Measurements from ENCODE around the gene RPL23.
A peak's percentile ranks its signal among the peaks of the same experiment; 100 is the strongest.

RPL23 gene

DNA sequence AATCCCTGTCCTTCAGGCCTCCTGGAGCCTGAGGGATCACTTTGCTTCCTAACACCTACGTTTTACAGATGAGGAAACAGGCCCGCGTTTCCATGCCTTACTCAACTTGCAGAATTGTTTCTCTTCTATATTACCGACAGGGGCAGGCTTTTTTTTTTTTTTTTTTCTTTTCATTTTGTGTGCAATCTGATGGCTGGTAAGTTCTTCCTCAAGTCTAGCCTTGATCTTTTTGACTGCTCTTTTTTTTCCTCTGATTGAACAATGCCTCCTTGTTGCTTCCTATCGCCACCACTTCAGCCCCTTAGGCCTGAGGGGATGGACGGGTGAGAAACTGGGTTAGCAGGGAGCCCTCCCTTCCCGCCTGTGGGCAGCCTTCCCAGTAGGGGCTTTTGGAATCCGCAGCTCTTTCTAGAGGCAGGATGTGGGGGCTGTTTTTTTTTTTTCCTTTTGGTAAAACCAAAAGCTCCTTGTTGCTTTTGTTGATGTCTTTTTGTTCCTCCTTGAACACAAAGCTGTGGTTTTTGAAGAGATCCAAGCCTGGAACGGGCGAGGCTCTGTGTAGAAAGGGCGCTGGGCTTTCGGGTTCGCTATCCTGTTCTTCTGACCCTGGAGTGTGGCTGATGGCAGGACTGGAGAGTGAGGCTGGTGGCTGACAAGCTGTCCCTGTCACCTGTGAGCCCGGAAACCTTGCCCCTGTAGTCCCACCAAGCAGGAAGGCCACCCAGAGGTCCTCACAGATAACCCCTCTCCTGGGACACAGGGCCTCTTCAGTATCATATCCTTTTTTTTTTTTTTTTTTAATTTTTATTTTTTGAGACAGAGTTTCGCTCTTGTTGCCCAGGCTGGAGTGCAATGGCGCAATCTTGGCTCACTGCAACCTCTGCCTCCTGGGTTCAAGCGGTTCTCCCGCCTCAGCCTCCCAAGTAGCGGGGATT is 30.3 kb upstream of the RPL23 start:
- no peak for DNase-seq (ENCODE audit: low read depth in 2 of 2)

DNA sequence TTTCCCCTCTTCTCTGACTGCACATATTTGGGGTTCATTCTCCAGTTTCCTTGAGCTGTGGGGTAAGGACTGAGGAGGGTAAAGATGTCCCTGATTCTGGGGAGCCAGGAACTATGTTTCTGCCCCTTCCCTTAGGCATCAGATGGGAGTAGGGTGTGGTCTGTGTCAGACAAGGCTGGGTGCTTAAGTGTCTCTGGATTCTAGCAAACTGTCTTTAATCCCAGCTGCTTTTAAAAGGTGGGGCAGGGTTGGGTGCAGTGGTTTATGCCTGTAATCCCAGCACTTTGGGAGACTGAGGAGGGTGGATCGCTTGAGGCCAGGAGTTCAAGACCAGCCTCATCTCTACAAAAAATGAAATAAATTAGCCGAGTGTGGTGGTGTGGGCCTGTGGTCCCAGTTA is 29.3 kb upstream of the RPL23 start:
- DNase-seq (ENCODE audit: low read depth in 2 of 2) = no peak

DNA sequence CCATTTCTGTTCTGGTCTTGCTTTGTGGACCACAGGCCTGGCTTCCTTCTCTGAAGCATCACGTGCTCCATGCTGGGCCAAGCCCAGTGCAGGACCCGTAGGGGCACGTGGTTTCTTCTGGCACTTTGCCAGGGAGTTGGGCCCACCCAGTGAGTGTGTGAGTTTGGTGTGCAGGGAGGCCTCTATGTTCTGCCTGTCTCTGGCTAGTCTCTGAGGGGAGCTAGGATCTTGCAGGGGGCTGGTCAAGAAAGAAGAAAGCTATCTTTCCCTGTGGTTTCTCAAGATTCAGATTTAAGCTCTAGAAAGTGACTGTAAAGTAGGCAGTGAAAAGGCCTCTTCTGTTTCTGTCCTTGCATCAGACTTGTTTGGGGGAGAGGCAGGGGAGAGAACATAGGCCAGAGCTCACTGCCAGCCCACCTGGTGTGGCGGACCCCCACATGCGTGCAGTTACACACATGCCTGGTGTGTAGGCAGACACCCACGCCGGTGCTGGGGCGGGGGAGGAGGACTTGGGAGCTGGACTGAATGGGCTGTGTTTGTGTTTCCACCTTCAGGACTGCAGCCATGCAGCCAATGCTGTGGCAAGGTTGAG is 28.2 kb upstream of the RPL23 start:
- no peak for DNase-seq (ENCODE audit: low read depth in 2 of 2)

DNA sequence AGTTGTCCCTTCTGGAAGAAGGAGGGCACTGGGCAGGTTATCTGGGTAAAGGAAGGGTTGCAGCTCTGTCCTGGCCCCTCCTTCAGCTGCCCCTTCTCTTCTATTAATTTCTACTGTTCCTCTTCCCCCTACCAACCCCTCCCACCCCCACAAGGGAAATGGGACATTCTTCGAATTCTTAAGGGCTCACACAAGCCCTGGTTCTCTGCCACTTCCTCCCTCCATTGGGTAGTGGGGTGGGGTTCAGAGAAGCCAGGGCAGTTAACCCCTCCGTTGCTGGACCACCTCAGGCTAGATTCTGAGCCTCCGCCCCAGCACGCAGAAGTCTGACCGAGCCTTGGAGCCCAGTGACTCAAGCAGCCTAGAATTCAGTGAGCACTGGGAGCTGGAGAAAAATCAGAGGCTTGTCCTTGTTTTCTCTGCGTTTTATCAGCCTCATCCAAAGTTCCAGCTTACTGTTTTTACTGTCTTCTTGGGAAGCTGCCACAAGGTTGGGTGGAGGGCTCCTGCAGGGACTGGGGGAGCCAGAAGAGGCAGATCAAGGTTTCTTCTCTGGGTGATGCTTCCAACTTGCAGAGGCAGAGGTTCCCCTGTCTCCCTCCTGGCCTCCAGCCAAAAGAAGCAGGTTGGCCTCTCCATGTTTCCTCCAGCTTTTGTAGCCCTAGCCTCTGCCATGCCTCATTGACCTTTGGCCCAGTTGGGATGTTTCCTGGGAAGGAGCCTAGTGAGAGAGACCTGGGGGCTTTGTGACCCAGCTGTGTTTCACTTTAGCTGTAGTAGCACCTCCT is 26.6 kb upstream of the RPL23 start:
- DNase-seq (ENCODE audit: low read depth in 2 of 2) = peak; percentile 73 to 78

DNA sequence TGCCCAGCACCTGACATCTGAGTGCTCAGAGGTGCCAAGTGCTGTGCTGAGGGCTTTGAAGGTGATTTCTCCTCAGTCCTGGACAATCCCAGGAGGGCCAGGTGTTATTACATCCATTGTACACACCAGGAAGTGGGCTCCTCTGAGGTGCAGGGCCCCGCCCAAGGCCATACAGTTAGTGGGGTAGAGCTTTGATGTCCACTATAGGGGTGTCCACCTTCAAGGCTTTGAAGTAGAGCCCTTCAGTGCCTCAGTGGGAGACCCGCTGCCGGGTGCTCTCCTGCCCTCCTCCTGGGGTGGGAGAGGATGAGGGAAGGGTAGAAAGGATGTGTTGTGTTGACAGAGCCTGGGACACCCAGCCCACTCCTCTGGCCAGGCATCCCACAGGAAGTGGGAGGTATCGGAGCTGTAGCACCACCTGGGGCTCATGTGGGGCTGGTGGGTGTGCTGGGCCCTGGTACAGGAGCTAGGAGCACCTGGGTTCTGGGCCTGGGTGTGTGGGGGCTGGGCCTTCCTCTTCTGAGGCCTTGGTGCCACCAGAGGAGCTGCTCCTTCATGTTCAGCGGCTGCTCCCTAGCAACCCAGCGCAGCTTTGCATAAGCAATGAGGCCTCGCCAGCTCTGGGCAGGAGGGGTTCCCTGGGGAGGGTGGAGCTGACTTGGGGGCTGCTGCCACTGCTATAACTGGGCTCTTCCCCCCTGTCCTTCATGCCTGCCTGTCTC is 23.8 kb upstream of the RPL23 start:
- no peak for DNase-seq (ENCODE audit: low read depth in 2 of 2)

DNA sequence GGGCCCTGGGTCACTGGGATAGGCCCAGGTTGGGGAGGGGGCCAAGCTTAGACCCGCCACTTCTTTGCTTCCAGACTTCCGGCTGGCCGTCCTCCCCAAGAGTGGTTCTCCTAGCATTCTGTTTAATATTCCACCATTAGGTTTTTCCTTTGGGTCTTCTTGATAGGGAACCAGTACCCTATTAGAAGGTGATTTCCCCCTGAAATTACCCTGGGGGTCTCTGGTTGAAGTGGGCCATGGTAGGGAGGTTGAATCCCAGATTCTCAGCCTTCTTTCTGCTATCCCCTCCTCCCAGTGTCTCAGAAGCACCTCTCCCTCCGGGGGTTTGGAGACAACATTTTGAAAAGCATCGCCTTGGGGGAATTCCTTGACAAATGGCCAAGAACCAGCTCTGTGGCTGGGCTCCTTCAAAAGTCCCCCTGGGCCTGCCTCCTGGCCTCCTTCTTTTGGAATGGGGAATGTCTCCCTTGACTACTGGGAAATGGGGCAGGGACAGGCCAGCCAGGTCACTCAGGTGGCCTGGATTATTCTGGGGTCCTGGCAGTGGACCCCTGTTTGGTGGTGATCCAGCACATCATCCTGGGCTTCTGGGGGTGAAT is 22.1 kb upstream of the RPL23 start:
- DNase-seq (ENCODE audit: low read depth in 2 of 2) = no peak

DNA sequence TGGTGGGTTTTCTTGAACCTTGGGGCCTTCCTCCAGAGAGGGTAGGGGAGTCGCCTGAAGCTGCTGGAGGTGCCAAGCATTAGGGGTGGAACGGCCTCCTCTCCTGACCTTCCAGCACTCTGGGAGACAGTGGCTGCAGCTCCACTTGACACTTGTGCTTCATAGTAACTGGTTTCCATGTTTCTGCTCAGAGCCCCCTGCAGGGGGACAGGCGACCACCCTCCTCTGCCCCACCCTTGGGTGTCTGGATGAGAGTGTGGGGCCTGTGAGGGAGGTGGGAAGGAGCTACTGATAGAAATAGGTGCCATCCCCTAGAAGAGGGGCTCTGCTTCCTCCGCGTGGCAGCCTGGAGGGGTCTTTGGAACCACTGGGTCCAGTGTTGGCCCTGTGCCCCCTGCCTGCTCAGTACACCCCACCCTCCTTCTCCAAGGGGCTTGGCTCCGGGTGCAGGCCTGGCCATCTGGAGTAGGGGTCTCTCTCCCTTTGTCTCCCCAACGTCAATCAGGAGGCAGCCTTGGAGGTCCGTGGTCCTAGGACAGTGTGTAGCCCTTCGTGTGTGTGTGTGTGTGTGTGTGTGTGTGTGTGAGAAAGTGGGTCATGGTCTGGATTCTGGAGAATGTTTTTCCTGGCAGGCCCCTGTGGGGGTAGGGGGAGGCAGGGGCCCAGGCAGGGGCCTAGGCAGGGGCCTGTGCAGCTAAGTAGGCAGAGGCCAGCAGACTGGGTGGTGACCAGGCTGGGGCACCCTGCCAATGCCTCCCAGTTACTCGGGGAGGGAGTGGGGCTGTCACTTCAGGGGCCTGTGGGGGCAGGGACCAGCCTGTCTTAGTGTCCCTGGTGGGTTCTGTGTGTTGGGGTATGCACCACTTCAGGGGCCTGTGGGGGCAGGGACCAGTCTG is 21.2 kb upstream of the RPL23 start:
- DNase-seq (ENCODE audit: low read depth in 2 of 2) = no peak

DNA sequence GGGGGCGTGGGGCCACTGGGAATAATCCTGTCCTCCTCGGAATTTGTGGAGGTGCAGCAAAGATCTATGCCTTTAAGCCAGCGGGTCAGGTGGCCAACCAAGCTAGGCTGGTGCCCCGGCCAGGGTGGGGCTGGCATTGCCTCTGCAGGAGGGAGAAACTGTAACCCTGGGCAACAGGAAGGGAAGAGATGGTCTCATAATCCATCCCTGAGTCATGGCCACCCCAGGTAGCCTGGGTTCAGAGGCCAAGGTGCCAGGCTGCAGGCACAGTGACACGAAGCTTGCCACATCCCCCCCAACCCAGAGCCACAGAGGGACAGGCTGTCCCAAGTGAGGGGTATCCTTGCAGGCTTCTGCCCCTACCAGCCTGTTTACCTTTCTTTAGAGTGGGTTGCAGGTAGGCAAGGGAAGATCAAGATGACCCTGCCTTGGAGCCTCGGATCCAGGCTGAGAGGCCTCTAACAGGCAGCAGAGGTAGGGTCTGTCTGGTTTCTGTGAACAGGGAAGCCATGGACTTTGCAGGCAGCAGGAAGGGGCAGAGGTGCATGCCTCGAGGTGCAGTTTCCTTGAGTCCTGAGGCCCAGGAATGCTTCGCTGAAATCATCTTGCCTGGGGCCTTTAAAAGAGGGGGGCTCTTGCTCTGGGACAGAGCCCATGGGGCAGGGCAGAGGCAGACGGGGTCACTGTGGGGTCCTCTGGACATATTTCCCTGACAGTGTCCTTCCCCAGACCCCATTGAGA is 20.3 kb upstream of the RPL23 start:
- DNase-seq (ENCODE audit: low read depth in 2 of 2) = no peak

DNA sequence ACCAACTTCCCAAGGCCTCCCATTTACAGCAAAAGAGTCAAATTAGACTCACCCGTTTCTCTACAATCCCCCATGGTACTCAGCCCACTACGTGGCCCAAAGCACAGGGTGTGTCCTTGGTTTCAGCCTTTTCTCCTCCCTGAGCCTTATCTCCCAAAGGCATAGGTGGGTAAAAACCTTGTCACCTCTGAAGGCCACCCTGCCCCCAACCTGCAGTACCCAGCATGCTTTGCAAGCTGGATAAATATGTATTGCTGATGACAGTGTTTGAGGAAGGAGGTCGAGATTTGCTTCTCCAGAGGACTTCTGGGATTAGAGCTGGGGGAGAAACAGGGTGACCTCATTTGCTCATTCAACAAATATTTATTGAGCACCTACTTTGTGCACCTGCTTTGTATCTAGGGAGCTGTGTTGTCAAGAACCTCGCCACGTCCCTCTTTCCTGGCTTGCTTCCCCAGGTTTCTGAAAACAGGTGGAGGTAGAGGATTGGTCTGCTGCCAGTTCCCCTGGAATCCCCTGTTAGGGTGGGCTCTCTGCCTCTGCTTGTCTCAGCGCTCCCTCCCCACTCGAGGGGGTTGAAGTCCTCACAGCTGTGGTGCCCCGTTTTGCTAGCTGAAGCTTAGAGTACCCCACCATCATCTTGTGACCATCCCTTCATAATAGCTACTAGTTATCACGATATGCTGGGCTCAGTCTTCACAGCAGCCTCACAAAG is 19.3 kb upstream of the RPL23 start:
- DNase-seq (ENCODE audit: low read depth in 2 of 2) = no peak

DNA sequence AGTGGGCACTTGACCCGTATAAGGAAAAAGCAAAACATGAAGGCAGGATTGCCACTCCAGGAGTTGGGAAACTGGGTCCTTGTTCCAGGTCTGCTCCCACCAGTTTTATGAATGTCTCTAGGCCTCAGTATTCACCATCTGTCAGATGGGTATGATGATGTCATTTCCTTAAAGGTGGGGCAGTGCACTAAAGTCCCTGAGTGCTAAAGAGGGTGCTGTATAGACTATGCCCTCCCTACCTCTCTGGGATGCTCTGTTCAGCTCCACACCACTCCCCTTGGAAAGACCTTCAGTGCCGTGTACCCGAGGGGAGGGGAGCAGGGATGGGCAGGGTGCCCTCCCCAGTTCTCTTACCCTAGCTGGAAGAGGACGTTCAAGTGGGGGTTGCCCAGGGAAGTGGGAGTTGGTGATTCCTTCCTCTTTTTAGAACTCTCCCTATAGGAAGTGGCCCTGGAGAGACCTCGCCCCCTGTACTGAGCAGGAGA is 18.5 kb upstream of the RPL23 start:
- DNase-seq (ENCODE audit: low read depth in 2 of 2) = no peak

DNA sequence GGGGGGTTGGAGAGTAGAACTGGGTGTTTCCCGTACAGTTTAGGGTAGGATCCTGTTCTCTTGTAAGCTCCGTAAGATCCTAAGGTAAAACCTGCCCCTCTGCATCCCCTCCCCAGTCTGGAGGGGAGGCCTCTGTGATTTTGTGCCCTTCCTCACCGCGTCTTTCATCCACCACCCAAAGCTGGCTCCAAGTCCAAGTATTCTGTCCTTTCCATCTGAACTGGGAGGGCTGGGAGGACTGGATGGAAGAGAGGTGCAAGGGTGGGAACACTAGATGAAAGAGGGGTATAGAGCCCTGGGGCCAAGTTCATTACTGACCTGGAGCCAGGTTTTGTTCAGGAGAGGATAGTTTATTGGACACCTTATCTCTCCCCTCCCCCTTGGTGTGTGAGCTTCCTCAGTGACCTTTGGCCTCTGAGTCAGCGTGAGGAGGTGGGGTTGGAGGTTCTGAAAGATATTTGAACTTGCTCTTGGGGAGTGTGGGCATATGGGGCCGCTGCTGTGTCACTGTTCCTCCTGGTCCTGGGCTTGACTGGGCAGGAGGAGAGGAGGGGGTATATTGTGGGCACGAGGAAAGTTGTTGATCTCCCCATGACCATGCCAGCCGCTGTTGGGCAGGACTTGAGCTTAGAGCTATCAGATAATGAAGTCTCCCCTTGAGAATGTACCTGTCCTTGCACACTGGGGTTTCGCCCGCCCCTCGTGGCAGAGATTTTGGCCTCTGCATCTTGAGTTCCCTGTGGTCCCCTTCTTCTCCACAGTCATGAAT is 17.9 kb upstream of the RPL23 start:
- no peak for DNase-seq (ENCODE audit: low read depth in 2 of 2)

DNA sequence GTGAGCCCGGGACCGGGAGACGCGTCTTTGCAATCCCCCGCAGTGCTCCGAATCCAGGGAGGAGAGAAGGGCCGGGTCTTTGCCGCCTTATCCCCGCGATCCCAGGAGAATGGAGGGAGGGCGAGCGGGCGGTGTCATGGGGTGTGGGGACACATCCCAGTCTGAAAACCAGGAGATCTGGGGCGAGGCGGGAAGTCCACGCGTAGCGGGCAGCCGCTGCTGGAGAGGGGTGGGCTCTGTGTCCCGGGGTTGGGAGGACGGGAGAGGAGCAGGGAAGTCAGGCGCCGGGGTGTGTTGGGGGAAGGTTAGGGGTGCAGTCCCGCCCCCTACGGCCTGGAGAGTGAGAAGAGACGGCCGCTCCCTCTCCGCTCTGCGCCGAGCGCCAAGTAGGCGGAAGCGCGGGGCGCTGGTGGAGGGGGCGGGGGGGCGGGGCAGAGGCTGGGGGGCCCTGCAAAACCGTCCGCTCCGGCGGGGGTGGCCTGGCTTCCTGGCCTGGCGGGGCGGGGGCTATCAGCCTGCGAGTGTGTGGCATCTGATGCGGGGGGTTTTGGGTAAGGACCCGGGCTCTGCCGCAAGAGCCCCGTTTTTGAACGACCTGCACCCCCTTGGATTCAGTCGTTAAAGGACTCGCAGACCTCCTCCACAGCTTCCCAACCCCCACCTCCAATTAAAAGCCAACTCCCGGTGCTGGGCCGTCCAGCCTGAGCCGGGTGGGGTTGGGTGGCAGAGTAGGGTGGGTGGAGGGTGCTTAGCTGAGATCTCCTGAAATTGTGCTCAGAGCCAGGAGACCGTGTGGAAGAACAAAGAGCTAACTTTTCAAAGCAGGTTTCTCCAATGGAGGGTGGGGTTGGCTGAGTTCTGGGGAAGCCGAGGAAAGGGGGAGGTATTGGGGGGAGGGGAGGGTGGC is 17.0 kb upstream of the RPL23 start:
- DNase-seq (ENCODE audit: low read depth in 2 of 2) = no peak

DNA sequence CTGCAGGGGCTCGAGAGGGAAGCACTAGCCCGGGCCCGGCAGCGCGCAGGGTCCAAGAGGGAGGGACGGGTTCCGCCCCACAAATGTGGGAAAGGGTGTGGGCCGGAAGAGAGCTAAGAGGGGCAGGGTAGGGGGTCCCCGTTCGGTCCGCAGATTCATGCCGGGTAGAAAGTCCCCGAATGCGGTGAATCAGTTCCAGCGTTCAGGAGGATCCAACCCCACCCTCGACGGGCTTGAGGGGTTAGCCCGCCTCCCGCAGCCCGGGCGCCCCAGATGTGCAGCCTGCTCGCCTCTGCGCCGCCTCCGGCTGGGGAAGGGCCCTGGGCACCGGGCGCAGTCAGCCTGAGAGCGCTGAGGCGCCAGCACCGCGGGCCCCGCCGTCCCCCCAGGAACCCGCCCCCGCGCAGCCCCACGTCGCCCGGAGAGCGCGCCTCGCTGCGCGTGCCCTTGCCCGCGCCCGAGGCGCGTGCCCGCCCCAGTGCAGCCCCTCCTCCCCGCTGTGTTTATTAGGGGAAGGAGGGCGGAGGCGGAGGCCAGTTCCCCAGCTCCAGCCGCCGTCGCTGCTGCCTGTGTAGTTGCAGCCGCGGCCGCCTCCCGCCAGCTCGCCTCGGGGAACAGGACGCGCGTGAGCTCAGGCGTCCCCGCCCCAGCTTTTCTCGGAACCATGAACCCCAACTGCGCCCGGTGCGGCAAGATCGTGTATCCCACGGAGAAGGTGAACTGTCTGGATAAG is 16.2 kb upstream of the RPL23 start, which contains the start of gene LASP1:
Gene LASP1 (plus strand): TSS at position 533 of the 733 bp plus-strand sequence. CDS start 132 bp downstream, at position 665.
- DNase-seq (ENCODE audit: low read depth in 2 of 2) = peak; percentile 78 to 84

DNA sequence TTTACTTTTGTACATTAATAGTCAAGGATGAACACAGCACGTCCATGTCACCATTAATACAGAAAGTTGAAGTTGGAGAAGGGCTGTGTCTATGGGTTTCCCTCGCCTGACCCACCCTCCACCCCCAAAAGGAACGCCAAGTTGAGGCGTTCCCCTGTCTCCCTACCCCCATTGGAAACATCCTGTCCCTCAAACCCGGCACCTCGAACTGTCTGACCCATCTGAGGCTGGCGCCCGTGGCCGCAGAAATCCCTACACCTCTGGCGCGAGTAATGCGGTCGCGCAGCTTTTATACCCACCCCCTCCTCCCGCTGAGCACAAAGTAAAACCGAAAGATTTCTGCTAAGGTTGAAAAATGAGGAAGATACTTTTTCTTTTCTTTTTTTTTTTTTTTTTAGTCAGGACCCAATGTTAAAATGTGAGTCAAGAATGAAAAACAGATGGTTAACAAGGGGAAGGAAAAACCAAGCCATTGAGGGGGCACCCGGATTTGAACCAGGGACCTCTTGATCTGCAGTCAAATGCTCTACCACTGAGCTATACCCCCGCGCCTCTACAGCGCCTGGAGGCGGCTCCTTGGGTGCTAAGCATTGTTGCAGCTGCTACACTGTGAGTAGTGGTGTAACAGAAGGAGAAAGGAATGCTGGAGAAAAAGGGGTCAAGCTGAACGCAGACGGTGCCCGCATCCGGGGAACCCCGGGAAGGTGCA is 15.4 kb upstream of the RPL23 start:
- DNase-seq (ENCODE audit: low read depth in 2 of 2) = peak; percentile 80 to 81

Data from fibroblast of skin of left quadriceps (primary cell).